GM18907 (cell line): Measurements from ENCODE around the gene BCL2.

ENCODE experiments used
- ATAC-seq: cut with Tn5 transposase; IDR thresholded peaks from one replicate; pipeline ENCODE4 v1.9.1; 2021; ENCODE audit warnings: mild to moderate bottlenecking, moderate library complexity; ENCODE audit not compliant: unreplicated experiment

The BCL2 gene

GRCh38 chr18:63128237-63128974 is 191.2 kb downstream of the BCL2 start:
- ATAC-seq: no peak

GRCh38 chr18:63126134-63127069 is 193.2 kb downstream of the BCL2 start:
- no peak for ATAC-seq

GRCh38 chr18:63120620-63121019 is 198.9 kb downstream of the BCL2 start:
- no peak for ATAC-seq

- no peak for ATAC-seq
Observed at GRCh38 chr18:63119647-63120046, 199.9 kb downstream of the BCL2 start.

- ATAC-seq: no peak
Observed at GRCh38 chr18:63113899-63114565, 205.5 kb downstream of the BCL2 start.

GRCh38 chr18:63112706-63113105 is 206.9 kb downstream of the BCL2 start:
- ATAC-seq: no peak

GRCh38 chr18:63111671-63112402 is 207.7 kb downstream of the BCL2 start:
- ATAC-seq: peak; percentile 69

- no peak for ATAC-seq
Observed at GRCh38 chr18:63109802-63110201, 209.8 kb downstream of the BCL2 start.

- no peak for ATAC-seq
Observed at GRCh38 chr18:63109022-63109421, 210.5 kb downstream of the BCL2 start.

GRCh38 chr18:63107931-63108330 is 211.6 kb downstream of the BCL2 start:
- no peak for ATAC-seq

GRCh38 chr18:63107171-63107845 is 212.3 kb downstream of the BCL2 start:
- peak; percentile 48 for ATAC-seq

GRCh38 chr18:63106727-63107126 is 212.8 kb downstream of the BCL2 start:
- ATAC-seq: peak; percentile 37

- peak; percentile 75 for ATAC-seq
Observed at GRCh38 chr18:63105636-63106316, 213.8 kb downstream of the BCL2 start.

- no peak for ATAC-seq
Observed at GRCh38 chr18:63104868-63105267, 214.7 kb downstream of the BCL2 start.

- ATAC-seq: no peak
Observed at GRCh38 chr18:63102941-63103744, 216.4 kb downstream of the BCL2 start.

- no peak for ATAC-seq
Observed at GRCh38 chr18:63100630-63101055, 218.9 kb downstream of the BCL2 start.

- peak; percentile 80 for ATAC-seq
Observed at GRCh38 chr18:63099848-63100629, 219.5 kb downstream of the BCL2 start.
